HepG2 (cell line): ENCODE measurements around the gene CPNE5. TPM values are rescaled to one million over a fixed set of nuclear protein-coding genes. Genes with fewer than 3 reads are reported as not detected.

Experiments
- BRD4 ChIP-seq: sonication (generic); formaldehyde crosslinking; IDR thresholded peaks from 2 replicates; pipeline ENCODE4 v1.4.0; 2020; ENCODE audit warnings: missing genetic modification reagents
- CBX5 ChIP-seq: sonication (generic); formaldehyde crosslinking; IDR thresholded peaks from 2 replicates; pipeline ENCODE4 v1.4.0; 2020; ENCODE audit warnings: missing genetic modification reagents, borderline replicate concordance
- NFYC ChIP-seq: IDR thresholded peaks from 2 replicates; pipeline ENCODE4 v1.6.1; 2016; ENCODE audit warnings: missing genetic modification reagents, missing compliant biosample characterization
- PAX8 ChIP-seq: sonication (generic); formaldehyde crosslinking; IDR thresholded peaks from 2 replicates; pipeline ENCODE4 v1.8.0; 2022; ENCODE audit warnings: mild to moderate bottlenecking, missing genetic modification reagents, borderline replicate concordance
- REPIN1 ChIP-seq: sonication (generic); formaldehyde crosslinking; IDR thresholded peaks from 2 replicates; pipeline ENCODE4 v1.8.0; 2022; ENCODE audit warnings: missing genetic modification reagents, low read depth, mild to moderate bottlenecking, borderline replicate concordance
- RNF2 ChIP-seq: fragments of 450-650 bp; conservative IDR thresholded peaks from 2 replicates; pipeline ENCODE4 v1.6.1; 2016; ENCODE audit warnings: low read depth
- ZNF354B ChIP-seq: sonication (generic); formaldehyde crosslinking; IDR thresholded peaks from 2 replicates; pipeline ENCODE4 v1.8.0; 2022; ENCODE audit warnings: mild to moderate bottlenecking, missing genetic modification reagents
- polyA plus RNA-seq, 8 experiments: library from polyadenylated mRNA; depleted of rRNA in 3 of 8; stranded (reverse) in 7 of 8; unstranded in 1 of 8; fragments of >200 nt; fragmentation: Illumina TruSeq in 4 of 8; extraction: Trizol in 4 of 8; gene quantifications; 2 replicates each; pipeline versions ENCODE4 v1.2.1 to v1.2.3, GENCODE V29; 2011 to 2016; ENCODE audit warnings: low read depth in 4 of 8, missing spikeins in 1 of 8, mixed read lengths in 1 of 8; ENCODE audit not compliant: insufficient read depth in 1 of 8
- total RNA-seq, 5 experiments: library from RNA; depleted of rRNA; stranded (reverse); fragments of >200 nt; fragmentation: Illumina TruSeq; extraction: Trizol; gene quantifications; 2 replicates each; pipeline ENCODE4 v1.2.3, GENCODE V29; 2016; ENCODE audit warnings: low read depth in 1 of 5
- TF ChIP-seq, protein P1 (sequence below): sonication (generic); formaldehyde crosslinking; IDR thresholded peaks from 2 replicates; pipeline ENCODE4 v1.4.0; 2020; ENCODE audit warnings: missing genetic modification reagents
- TF ChIP-seq, protein P2 (sequence below): sonication (generic); formaldehyde crosslinking; IDR thresholded peaks from 2 replicates; pipeline ENCODE4 v1.4.0; 2020; ENCODE audit warnings: missing genetic modification reagents, mild to moderate bottlenecking, borderline replicate concordance
- TF ChIP-seq, protein P3 (sequence below): sonication (generic); formaldehyde crosslinking; conservative IDR thresholded peaks from 2 replicates; pipeline ENCODE4 v1.4.0; 2020; ENCODE audit warnings: missing genetic modification reagents
- TF ChIP-seq, protein P4 (sequence below): sonication (generic); formaldehyde crosslinking; IDR thresholded peaks from 2 replicates; pipeline ENCODE4 v1.4.0; 2020; ENCODE audit warnings: mild to moderate bottlenecking, missing genetic modification reagents, borderline replicate concordance
- TF ChIP-seq, protein P5 (sequence below): sonication (generic); formaldehyde crosslinking; IDR thresholded peaks from 2 replicates; pipeline ENCODE4 v1.4.0; 2020; ENCODE audit warnings: missing genetic modification reagents
- TF ChIP-seq, protein P6 (sequence below): IDR thresholded peaks from 2 replicates; pipeline ENCODE4 v1.6.1; 2016; ENCODE audit warnings: low read depth, borderline replicate concordance

The CPNE5 gene
- total and polyA plus RNA-seq, 2 of the 13 experiments (the other 11 are each of a cell fraction or from before 2014, with no cell fraction given) = 0.16 TPM; not detected in 1

DNA sequence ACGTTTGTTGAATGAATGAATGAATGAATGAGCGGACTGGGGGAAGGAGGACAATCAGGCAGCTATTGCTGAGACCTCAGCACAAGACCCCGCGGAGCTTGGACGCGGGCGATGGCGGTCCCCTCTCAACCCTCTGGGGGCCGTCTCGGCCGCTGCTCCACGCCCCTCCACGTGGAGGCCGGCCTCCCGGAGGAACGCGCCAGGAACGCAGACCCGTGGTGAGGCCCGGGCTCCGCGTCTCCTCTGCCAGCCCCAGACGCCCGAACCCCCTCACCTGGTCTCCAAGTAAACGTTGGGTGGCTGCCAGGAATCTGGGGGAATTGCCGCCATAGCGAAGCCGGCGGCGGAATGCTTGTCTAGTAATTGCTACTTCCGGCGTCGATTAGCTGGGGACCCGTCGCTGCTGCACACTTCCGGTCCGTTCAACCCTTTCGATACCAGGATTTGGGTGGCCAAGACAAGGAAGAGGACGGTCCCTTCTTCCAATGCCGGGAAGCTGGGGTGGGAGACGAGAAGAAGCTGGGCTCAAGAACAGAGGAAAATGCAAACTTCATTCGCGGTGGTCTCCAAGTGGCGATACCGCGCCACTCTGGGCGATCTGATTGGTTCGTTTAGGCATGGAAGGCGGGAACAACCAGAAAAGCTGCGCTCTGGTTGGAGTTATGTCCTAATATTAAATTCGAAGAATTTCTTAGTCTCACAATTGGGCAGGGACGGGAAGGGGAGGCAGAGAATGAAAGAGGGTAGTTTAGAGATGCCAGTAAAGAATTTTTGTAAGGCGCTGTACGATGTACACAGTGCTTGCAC, 35.4 kb upstream of the CPNE5 start, which contains the start of gene PPIL1 (continued):
- TF ChIP-seq, protein P1, sequence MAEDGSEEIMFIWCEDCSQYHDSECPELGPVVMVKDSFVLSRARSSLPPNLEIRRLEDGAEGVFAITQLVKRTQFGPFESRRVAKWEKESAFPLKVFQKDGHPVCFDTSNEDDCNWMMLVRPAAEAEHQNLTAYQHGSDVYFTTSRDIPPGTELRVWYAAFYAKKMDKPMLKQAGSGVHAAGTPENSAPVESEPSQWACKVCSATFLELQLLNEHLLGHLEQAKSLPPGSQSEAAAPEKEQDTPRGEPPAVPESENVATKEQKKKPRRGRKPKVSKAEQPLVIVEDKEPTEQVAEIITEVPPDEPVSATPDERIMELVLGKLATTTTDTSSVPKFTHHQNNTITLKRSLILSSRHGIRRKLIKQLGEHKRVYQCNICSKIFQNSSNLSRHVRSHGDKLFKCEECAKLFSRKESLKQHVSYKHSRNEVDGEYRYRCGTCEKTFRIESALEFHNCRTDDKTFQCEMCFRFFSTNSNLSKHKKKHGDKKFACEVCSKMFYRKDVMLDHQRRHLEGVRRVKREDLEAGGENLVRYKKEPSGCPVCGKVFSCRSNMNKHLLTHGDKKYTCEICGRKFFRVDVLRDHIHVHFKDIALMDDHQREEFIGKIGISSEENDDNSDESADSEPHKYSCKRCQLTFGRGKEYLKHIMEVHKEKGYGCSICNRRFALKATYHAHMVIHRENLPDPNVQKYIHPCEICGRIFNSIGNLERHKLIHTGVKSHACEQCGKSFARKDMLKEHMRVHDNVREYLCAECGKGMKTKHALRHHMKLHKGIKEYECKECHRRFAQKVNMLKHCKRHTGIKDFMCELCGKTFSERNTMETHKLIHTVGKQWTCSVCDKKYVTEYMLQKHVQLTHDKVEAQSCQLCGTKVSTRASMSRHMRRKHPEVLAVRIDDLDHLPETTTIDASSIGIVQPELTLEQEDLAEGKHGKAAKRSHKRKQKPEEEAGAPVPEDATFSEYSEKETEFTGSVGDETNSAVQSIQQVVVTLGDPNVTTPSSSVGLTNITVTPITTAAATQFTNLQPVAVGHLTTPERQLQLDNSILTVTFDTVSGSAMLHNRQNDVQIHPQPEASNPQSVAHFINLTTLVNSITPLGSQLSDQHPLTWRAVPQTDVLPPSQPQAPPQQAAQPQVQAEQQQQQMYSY = no peak
- TF ChIP-seq RNF2 = peak; percentile 93
- TF ChIP-seq, protein P2, sequence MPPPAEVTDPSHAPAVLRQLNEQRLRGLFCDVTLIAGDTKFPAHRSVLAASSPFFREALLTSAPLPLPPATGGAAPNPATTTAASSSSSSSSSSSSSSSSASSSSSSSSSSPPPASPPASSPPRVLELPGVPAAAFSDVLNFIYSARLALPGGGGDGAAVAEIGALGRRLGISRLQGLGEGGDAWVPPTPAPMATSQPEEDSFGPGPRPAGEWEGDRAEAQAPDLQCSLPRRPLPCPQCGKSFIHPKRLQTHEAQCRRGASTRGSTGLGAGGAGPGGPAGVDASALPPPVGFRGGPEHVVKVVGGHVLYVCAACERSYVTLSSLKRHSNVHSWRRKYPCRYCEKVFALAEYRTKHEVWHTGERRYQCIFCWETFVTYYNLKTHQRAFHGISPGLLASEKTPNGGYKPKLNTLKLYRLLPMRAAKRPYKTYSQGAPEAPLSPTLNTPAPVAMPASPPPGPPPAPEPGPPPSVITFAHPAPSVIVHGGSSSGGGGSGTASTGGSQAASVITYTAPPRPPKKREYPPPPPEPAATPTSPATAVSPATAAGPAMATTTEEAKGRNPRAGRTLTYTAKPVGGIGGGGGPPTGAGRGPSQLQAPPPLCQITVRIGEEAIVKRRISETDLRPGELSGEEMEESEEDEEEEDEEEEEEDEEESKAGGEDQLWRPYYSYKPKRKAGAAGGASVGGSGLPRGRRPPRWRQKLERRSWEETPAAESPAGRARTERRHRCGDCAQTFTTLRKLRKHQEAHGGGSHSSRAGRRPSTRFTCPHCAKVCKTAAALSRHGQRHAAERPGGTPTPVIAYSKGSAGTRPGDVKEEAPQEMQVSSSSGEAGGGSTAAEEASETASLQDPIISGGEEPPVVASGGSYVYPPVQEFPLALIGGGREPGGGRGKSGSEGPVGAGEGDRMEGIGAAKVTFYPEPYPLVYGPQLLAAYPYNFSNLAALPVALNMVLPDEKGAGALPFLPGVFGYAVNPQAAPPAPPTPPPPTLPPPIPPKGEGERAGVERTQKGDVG = peak; percentile 92; the same call in 1 of the 2 replicates
- TF ChIP-seq, protein P3, sequence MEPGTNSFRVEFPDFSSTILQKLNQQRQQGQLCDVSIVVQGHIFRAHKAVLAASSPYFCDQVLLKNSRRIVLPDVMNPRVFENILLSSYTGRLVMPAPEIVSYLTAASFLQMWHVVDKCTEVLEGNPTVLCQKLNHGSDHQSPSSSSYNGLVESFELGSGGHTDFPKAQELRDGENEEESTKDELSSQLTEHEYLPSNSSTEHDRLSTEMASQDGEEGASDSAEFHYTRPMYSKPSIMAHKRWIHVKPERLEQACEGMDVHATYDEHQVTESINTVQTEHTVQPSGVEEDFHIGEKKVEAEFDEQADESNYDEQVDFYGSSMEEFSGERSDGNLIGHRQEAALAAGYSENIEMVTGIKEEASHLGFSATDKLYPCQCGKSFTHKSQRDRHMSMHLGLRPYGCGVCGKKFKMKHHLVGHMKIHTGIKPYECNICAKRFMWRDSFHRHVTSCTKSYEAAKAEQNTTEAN = peak; percentile 70; the same call in 1 of the 2 replicates
- peak; percentile 95 for TF ChIP-seq BRD4
- TF ChIP-seq PAX8 = 0 out of 2 replicates have a peak, but pooled peaks have one; percentile 50
- TF ChIP-seq NFYC (CRISPR knock-in tag) = peak; percentile 90
- TF ChIP-seq ZNF354B (CRISPR knock-in tag) = no peak
- TF ChIP-seq, protein P4, sequence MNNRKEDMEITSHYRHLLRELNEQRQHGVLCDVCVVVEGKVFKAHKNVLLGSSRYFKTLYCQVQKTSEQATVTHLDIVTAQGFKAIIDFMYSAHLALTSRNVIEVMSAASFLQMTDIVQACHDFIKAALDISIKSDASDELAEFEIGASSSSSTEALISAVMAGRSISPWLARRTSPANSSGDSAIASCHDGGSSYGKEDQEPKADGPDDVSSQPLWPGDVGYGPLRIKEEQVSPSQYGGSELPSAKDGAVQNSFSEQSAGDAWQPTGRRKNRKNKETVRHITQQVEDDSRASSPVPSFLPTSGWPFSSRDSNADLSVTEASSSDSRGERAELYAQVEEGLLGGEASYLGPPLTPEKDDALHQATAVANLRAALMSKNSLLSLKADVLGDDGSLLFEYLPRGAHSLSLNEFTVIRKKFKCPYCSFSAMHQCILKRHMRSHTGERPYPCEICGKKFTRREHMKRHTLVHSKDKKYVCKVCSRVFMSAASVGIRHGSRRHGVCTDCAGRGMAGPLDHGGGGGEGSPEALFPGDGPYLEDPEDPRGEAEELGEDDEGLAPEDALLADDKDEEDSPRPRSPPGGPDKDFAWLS (CRISPR knock-in tag) = no peak
- peak; percentile 92 for TF ChIP-seq REPIN1 (CRISPR knock-in tag)
- TF ChIP-seq, protein P5, sequence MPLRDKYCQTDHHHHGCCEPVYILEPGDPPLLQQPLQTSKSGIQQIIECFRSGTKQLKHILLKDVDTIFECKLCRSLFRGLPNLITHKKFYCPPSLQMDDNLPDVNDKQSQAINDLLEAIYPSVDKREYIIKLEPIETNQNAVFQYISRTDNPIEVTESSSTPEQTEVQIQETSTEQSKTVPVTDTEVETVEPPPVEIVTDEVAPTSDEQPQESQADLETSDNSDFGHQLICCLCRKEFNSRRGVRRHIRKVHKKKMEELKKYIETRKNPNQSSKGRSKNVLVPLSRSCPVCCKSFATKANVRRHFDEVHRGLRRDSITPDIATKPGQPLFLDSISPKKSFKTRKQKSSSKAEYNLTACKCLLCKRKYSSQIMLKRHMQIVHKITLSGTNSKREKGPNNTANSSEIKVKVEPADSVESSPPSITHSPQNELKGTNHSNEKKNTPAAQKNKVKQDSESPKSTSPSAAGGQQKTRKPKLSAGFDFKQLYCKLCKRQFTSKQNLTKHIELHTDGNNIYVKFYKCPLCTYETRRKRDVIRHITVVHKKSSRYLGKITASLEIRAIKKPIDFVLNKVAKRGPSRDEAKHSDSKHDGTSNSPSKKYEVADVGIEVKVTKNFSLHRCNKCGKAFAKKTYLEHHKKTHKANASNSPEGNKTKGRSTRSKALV (CRISPR knock-in tag) = peak; percentile 59; the same call in 1 of the 2 replicates
- peak; percentile 96 for TF ChIP-seq CBX5 (CRISPR knock-in tag)
- TF ChIP-seq, protein P6, sequence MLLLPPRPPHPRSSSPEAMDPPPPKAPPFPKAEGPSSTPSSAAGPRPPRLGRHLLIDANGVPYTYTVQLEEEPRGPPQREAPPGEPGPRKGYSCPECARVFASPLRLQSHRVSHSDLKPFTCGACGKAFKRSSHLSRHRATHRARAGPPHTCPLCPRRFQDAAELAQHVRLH = peak; percentile 96
